ENCODE results near the gene NTN4. TPM values are rescaled to one million over a fixed set of nuclear protein-coding genes. Genes with fewer than 3 reads are reported as not detected.

NTN4 gene
- total RNA-seq, 2 experiments from 2014 or later = not detected

DNA sequence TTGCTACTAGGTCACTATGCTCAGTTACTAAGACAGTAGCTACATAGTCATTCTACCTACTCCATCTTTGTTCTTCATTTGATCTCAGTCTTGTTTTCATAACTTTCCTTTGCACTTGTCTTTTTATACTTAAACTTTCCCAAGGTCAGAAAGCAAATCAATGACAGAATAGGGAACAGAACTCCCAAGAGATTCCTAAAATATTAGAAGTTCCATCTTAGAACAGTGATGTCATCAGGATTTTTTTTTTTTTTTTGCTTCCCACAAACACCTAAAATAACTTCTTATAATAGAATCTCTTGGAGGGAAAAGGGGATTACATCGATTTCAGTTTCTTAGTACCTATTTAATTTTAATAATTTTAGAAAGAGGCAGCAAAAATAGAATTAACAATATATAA is 65.8 kb downstream of the NTN4 start:
- Mint-ChIP-seq H3K27me3 (peaks cover 13% of the 10 kb centered on the region), H3K36me3 (no peaks in the 10 kb centered on the region), H3K27ac (no peak overlapping the region), H3K4me1 (no peaks in the 10 kb centered on the region), H3K9me3 (ENCODE audit: low read depth) (no peaks in the 10 kb centered on the region), H3K4me3 (no peak overlapping the region)
- DNase-seq = no peak
- CTCF ChIA-PET = no interaction called here
- no peak for ATAC-seq

DNA sequence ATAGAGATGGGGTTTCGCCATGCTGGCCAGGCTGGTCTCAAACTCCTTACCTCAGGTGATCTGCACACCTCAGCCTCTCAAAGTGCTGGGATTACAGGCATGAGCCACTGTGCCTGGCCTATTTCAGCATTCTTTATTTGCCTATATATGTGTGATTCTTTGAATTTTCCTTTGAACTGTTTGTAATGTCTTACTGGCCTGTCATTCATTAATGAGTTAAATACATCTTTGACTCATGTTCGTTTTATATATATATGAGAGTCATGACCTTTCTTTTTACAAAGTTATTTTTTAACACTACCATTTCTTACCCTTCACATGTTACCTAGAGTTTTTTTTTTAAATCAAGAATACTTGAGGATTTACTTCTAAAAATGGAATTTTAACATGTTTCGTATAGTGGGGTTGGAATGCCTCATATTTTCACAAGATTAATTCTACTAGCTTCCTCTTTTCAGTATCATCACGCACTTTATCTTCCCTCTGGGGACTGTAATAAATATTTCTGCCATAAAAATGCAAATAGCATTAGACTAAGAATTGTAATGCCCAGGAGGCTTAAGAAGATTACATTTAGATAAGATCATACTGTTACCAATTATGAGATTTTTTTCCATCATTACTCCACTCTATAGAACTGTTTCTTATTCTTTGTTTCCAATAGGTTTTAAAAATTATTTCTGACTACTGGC is 66.7 kb downstream of the NTN4 start:
- H3K9me3 Mint-ChIP-seq (ENCODE audit: low read depth) = no peaks in the 10 kb centered on the region
- H3K27me3 Mint-ChIP-seq = peaks cover 13% of the 10 kb centered on the region
- H3K27ac Mint-ChIP-seq = no peak overlapping the region
- no peaks in the 10 kb centered on the region for H3K4me1 Mint-ChIP-seq
- H3K36me3 Mint-ChIP-seq = no peaks in the 10 kb centered on the region
- CTCF ChIA-PET = no interaction called here
- no peak overlapping the region for H3K4me3 Mint-ChIP-seq
- no peak for DNase-seq
- ATAC-seq = no peak

DNA sequence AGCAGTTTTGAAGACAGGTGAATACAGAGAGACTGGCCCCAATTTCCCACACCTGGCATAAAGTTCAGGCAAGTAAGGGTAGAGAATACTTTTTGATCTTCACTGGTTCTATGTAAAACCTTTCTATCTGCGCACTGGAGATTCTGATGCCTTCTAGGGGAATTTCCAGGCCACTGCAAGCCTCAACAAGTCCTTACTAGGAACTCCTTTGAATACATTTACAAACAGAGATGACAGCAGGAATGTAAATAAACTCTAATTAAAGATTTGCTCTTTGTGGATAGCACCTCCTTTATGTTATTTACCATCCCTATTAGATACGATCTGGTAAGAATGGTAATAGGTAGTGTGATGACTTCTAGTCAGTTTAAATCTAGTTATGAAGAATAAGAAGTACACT is 69.2 kb downstream of the NTN4 start:
- Mint-ChIP-seq H3K4me1 (no peaks in the 10 kb centered on the region), H3K36me3 (no peaks in the 10 kb centered on the region), H3K9me3 (ENCODE audit: low read depth) (no peaks in the 10 kb centered on the region), H3K27me3 (peaks cover 12% of the 10 kb centered on the region), H3K27ac (no peak overlapping the region), H3K4me3 (no peak overlapping the region)
- ATAC-seq = no peak
- CTCF ChIA-PET = no interaction called here
- DNase-seq = no peak

DNA sequence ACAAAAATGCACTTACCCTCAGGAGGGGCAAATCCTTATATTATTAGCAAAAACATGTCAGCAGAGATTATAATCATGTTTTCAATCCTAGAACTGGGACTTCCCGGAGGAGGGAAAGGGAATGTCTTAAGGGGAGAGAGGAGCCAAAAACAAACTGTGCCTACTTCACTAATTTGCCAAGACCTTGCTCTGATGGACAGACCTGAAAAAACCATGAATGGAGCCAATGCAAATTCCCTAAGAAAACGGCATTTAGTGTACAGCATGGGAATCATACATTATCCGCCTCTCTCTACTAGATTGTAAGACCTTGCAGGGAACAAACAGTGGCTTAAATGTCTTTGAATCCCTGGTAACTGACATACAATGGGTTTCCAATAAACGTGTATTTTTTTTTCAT is 70.4 kb downstream of the NTN4 start:
- Mint-ChIP-seq H3K36me3 (no peaks in the 10 kb centered on the region), H3K4me1 (no peaks in the 10 kb centered on the region), H3K27ac (no peak overlapping the region), H3K4me3 (no peak overlapping the region), H3K27me3 (peaks cover 11% of the 10 kb centered on the region), H3K9me3 (ENCODE audit: low read depth) (no peaks in the 10 kb centered on the region)
- ATAC-seq (no peak), DNase-seq (no peak)
- CTCF ChIA-PET = no interaction called here

DNA sequence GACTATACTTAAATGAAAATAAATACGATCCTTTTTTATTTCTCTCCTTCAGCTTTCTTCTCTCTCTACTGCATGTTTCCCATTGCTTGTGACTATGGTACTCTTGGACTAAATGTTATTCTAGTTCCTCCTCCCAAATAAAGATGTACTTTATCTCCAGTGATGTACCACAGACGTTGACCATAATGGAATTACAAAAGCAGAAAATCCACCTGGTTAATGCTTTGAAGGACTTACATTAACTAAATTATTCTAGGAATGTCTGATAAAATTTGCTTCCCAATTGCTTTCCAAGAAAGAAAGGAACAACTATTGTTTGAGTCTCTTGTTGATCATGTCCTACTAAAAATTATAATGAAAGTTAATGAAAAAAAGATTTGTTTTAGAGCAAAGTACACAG is 71.8 kb downstream of the NTN4 start:
- H3K36me3 Mint-ChIP-seq = no peaks in the 10 kb centered on the region
- H3K4me1 Mint-ChIP-seq = no peaks in the 10 kb centered on the region
- CTCF ChIA-PET = no interaction called here
- H3K4me3 Mint-ChIP-seq = no peak overlapping the region
- DNase-seq = no peak
- ATAC-seq = no peak
- H3K27ac Mint-ChIP-seq = no peak overlapping the region
- H3K9me3 Mint-ChIP-seq (ENCODE audit: low read depth) = no peaks in the 10 kb centered on the region
- peaks cover 11% of the 10 kb centered on the region for H3K27me3 Mint-ChIP-seq

DNA sequence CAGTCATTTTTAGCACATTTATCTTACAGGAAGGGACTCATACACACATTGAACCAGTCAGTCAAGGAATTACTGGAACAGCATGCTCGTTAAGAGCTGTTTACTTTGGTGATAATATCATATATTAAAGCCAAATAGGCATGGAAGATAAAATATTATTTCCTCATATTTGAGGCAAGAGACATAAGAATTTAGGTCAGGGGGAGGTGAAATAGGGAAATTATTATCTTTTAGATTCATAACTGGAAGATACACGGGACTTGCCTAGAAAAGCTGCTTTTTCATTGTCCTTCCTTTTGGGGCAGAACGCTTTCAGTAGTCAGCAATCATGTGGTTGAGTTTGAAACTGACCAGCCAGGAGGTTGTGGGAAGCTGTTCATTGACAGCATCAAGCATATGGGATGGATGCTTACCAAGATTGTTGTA is 72.5 kb downstream of the NTN4 start:
- no peaks in the 10 kb centered on the region for H3K9me3 Mint-ChIP-seq (ENCODE audit: low read depth)
- peaks cover 14% of the 10 kb centered on the region for H3K27me3 Mint-ChIP-seq
- no peaks in the 10 kb centered on the region for H3K36me3 Mint-ChIP-seq
- no peaks in the 10 kb centered on the region for H3K4me1 Mint-ChIP-seq
- ATAC-seq = no peak
- H3K4me3 Mint-ChIP-seq = no peak overlapping the region
- no peak for DNase-seq
- CTCF ChIA-PET = no interaction called here
- H3K27ac Mint-ChIP-seq = no peak overlapping the region

DNA sequence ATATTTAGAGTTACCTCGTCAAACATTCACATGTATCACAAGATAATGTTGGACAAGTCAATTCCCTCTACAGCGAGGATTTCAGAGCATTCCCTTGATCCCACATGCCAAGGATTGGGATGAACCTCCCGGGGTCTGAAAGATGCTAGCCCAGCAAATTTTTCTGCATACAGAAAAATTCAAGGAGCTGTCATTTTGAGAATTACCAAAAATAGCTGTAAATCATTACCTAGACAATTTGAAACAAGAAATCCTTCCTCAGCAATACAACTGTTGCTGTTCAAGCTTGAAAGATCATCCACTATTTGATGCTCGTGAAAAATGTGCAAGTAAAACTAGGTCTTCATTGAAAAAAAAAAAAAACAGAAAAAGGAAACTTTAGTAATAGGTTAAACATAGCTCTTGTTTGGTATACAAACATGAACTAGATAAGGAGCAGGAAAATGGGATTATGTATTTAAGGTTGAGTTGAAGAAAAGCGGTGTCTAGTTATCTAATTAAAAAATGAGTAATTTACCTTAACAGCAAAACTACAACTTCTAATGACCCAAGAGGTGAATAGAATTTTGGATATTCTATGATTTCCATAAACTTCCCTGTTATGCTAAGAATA is 73.1 kb downstream of the NTN4 start:
- no peaks in the 10 kb centered on the region for H3K9me3 Mint-ChIP-seq (ENCODE audit: low read depth)
- CTCF ChIA-PET = no interaction called here
- H3K27me3 Mint-ChIP-seq = peaks cover 15% of the 10 kb centered on the region

DNA sequence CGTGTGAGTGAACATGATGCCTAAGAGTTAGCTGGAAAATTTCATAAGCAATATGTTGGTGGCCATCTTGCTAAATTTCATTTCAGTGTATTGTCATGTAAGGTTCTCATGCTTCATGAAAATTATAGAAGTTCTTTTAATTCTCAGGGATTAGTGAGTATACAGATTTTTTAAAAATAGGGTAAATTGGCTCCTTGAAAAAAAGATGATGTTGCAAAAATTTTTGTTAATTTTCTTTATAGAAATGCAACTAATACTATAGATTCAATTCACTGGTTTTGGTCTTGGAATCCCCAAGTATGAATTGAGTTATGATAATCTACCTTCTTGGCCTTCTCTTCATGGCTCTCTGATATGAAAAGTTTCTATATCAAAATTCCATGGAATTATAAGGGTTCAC is 75.4 kb downstream of the NTN4 start:
- CTCF ChIA-PET = no interaction called here
- ATAC-seq = no peak
- no peak overlapping the region for H3K27ac Mint-ChIP-seq
- no peaks in the 10 kb centered on the region for H3K36me3 Mint-ChIP-seq
- H3K9me3 Mint-ChIP-seq (ENCODE audit: low read depth) = no peaks in the 10 kb centered on the region
- no peak for DNase-seq
- peaks cover 13% of the 10 kb centered on the region for H3K27me3 Mint-ChIP-seq
- H3K4me1 Mint-ChIP-seq = no peaks in the 10 kb centered on the region
- H3K4me3 Mint-ChIP-seq = no peak overlapping the region

More for the DNA sequence above, 73.1 kb downstream of the NTN4 start:
- Mint-ChIP-seq H3K36me3 (no peaks in the 10 kb centered on the region), H3K27ac (no peak overlapping the region), H3K4me1 (no peaks in the 10 kb centered on the region), H3K4me3 (no peak overlapping the region)
- DNase-seq = no peak
- ATAC-seq = no peak

DNA sequence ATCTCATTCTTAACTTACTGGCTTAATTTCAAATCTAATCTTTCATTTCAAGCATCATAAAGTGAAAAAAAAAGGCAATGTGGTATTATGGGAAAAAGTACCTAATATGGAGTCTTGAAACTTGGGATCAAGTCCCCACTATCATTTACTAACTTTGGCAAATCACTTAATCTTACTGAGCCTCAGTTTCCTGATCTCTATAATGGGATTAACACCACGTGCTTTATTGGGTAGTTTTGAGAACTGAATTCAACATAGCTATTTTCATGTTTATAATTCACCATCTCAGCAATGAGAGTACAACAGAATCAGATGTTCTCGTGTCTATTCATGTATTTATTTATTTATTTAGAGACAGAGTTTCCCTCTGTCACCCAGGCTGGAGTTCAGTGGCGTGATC is 78.3 kb downstream of the NTN4 start:
- ATAC-seq = no peak
- H3K27ac Mint-ChIP-seq = no peak overlapping the region
- no peak for DNase-seq
- CTCF ChIA-PET = interaction anchor here (0.8 kb wide), 1 partner anchor 17 kb away, joined by 3 read pairs; no protein-coding TSS in a partner anchor
- peaks cover 13% of the 10 kb centered on the region for H3K27me3 Mint-ChIP-seq
- H3K36me3 Mint-ChIP-seq = no peaks in the 10 kb centered on the region
- H3K4me3 Mint-ChIP-seq = no peak overlapping the region
- H3K4me1 Mint-ChIP-seq = no peaks in the 10 kb centered on the region
- H3K9me3 Mint-ChIP-seq (ENCODE audit: low read depth) = no peaks in the 10 kb centered on the region

DNA sequence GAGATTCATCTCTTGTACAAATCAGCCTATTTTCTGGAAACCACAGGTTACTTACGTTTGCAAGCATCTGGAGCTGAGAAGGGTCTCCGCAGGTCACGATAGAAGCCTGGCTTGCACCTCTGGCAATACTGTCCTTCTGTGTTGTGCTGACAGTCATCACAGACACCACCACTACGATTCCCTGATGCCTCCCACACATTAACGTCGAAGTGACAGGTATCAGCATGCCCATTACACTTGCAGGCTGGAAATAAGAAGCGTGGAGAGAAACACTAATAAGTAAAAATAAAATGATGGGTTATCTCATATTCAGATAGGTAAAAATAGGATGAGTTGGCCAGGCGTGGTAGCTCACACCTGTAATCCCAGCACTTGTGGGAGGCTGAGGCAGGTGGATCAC is 80.2 kb downstream of the NTN4 start:
- Mint-ChIP-seq H3K4me1 (no peaks in the 10 kb centered on the region), H3K27me3 (peaks cover 9% of the 10 kb centered on the region), H3K27ac (no peak overlapping the region), H3K36me3 (no peaks in the 10 kb centered on the region), H3K9me3 (ENCODE audit: low read depth) (no peaks in the 10 kb centered on the region), H3K4me3 (no peak overlapping the region)
- CTCF ChIA-PET = no interaction called here
- no peak for ATAC-seq
- DNase-seq = no peak

DNA sequence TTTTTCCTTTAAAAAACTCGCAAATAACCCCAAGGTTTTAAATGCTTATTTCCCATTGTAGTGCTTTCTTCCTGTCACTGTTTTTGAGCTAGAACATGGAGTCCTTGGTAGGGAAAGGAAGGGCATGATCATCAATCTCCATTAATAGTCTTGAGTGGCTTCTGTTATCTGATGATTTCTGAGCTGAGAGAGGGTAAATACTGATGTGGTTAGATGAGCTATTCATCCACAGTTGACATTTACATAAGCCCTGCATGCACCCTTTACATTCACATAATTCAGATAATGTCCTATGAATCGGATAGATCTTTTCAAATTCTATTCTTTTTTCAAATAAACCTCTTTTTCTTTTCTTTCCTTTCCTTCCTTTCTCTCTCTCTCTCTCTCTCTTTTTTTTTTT is 81.4 kb downstream of the NTN4 start:
- Mint-ChIP-seq H3K4me3 (no peak overlapping the region), H3K27me3 (peaks cover 14% of the 10 kb centered on the region), H3K4me1 (no peaks in the 10 kb centered on the region), H3K9me3 (ENCODE audit: low read depth) (no peaks in the 10 kb centered on the region), H3K36me3 (no peaks in the 10 kb centered on the region), H3K27ac (no peak overlapping the region)
- CTCF ChIA-PET = no interaction called here
- ATAC-seq (no peak), DNase-seq (no peak)

DNA sequence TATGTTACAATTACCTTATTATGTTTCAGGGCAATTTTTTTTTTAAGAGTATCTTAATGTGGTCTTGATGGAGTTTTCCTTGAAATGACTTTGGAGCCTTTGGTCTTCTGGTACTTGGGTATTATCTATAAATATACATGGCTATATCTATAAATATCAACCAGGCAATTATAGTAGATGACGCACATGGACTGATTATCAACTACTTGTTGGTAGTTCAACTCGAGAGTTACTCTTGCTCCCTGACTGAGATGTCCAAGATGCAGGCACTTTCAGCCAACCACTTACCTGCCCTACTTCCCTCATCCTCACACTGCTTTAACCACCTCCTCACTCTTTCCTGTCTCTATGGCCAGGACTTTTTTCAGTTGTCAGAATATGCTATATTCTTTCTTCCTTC is 85.4 kb downstream of the NTN4 start:
- CTCF ChIA-PET = no interaction called here

DNA sequence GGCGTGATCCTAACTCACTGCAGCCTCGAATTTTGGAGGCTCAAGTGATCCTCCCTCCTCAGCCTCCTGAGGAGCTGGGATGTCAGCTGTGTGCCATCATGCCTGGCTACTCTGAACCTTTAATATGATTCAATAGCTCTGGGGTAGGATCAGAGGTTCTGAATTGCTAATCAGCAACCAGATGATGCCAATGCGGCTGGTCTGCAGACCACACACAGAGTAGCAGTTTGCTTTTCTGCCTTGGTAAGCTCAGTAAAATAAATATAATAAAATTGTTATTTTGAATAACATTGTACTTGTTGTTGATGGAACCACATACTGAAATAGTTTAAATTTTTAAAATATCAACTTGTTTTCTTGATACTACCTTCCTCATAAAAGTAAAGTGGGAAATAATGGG is 86.6 kb downstream of the NTN4 start:
- Mint-ChIP-seq H3K27me3 (peaks cover 33% of the 10 kb centered on the region), H3K4me1 (peaks cover 7% of the 10 kb centered on the region), H3K4me3 (no peak overlapping the region), H3K27ac (no peak overlapping the region), H3K9me3 (ENCODE audit: low read depth) (no peaks in the 10 kb centered on the region), H3K36me3 (no peaks in the 10 kb centered on the region)
- ATAC-seq (no peak), DNase-seq (no peak)
- CTCF ChIA-PET = no interaction called here

More for the DNA sequence above, 85.4 kb downstream of the NTN4 start:
- Mint-ChIP-seq H3K9me3 (ENCODE audit: low read depth) (no peaks in the 10 kb centered on the region), H3K27me3 (peaks cover 27% of the 10 kb centered on the region), H3K4me1 (peaks cover 5% of the 10 kb centered on the region), H3K36me3 (no peaks in the 10 kb centered on the region), H3K4me3 (no peak overlapping the region), H3K27ac (no peak overlapping the region)
- DNase-seq = no peak
- no peak for ATAC-seq

DNA sequence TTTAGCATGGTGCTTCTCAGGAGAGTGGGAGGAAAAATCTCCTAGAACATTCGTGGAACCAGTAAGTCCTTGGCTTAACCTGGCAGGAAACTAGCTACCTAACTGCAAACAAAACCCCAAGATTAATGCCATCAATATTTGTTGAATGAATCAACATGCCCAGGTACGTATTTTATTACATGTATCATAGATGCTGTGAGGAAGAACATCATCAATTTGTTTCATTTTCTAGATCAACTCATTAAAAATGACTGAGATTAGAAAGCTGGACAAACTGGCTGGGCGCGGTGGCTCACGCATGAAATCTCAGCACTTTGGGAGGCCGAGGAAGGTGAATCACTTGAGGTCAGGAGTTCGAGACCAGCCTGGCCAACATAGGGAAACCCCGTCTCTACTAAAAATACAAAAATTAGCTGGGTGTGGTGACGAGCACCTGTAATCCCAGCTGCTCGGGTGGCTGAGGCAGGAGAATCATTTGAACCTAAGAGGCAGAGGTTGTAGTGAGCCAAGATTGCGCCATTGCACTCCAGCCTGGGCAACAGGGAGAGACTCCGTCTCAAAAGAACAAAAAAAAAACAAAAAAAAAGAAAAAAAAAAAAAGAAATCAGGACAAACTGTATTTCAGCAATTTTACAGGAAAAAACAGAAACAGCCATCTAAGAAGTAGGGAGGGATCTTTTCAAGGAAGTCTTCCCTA is 88.7 kb downstream of the NTN4 start:
- CTCF ChIA-PET = no interaction called here

More for the DNA sequence above, 88.7 kb downstream of the NTN4 start:
- ATAC-seq (no peak), DNase-seq (no peak)
- Mint-ChIP-seq H3K4me3 (no peak overlapping the region), H3K9me3 (ENCODE audit: low read depth) (no peaks in the 10 kb centered on the region), H3K27me3 (peaks cover 33% of the 10 kb centered on the region), H3K27ac (no peak overlapping the region), H3K36me3 (no peaks in the 10 kb centered on the region), H3K4me1 (peaks cover 7% of the 10 kb centered on the region)
